ENCODE data around the gene NRG2.

Gene NRG2

DNA sequence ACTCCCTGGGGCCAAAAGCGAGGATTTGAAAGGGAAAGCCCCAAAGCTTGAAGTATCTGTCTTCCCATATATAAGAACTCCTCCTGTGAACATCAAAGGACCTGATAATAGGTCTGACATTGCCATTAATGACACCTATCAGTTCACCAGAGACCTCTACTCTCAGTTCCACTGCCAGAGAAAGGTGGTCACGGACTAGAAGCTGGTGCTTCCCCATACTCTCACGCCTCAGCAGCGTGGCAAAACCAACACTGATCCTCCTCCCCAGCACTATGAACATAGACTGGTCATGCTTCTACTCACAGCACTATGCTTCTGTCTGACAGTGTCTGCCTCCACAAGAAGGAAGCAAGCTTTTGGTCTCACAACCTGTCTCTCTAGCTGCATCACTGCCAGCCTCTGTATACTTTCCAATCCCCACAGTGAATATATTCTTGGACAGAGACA, 37.9 kb downstream of the NRG2 start:
- no peak for DNase-seq

- DNase-seq, result no peak
These were observed 38.9 kb downstream of the NRG2 start for GRCh38 chr5:140004174-140004573.

GRCh38 chr5:140003519-140003918, 39.6 kb downstream of the NRG2 start:
- no peak for DNase-seq

- no peak for DNase-seq
These were observed 42.8 kb downstream of the NRG2 start for GRCh38 chr5:140000332-140000731.

DNA sequence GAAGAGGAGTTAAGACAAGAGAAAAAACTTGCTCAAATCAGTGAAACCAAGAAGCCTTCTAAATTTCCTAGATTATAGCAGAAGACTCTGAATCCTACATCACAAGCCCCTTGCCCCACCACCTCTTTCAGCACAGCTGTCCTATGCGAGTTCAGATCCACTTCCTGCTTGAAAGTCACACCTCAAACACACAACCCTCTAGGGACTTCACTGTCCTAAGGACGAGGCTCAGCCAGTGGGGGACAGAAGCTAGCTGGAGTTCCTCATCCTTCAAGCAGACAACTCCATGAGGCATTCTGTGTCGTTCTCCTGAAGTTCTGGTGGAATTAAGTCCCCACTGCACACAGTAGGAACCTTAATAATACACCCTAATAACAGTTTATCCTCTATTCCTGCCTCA, 44.3 kb downstream of the NRG2 start:
- no peak for DNase-seq

GRCh38 chr5:139997276-139997675, 45.8 kb downstream of the NRG2 start:
- DNase-seq, result no peak

- no peak for DNase-seq
These were observed 47.2 kb downstream of the NRG2 start for GRCh38 chr5:139995929-139996328.

DNA sequence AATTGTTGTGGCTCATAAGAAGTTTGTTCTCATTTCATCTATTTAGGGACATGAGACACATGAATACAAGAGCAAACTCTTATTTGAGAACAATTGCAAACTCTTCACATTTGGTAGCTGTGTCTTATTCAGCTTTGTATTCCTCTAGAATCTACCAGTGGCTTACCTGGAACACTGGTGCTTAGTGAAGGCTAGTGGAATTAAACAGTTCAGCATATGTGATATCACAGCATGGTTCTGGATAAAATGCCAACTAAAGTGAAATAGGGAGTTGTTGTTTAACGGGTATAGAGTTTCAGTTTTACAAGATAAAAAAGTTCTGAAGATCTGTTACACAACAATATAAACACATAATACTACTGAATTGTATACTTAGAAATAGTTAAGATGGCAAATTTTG, 48.9 kb downstream of the NRG2 start:
- no peak for DNase-seq

- DNase-seq, result no peak
These were observed 57.4 kb downstream of the NRG2 start for GRCh38 chr5:139985733-139986132.

- no peak for DNase-seq
These were observed 57.8 kb downstream of the NRG2 start for GRCh38 chr5:139985290-139985689.

- DNase-seq, result no peak
These were observed 58.3 kb downstream of the NRG2 start for GRCh38 chr5:139984816-139985215.

DNA sequence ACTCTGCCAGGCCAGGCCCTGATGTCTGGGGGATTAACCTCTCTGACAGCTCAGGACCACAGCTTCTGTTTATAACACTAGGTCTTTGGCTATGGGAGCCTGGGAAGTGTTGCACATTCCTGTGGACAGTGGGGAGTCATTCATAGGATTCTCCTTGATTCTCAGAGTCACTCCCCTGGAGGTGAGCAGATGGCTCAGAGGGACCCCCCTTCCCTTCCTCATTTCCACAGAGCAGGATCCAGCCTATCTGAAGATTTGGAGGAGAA, 60.2 kb downstream of the NRG2 start:
- DNase-seq, result no peak

- no peak for DNase-seq
These were observed 60.7 kb downstream of the NRG2 start for GRCh38 chr5:139982157-139982974.

- DNase-seq, result no peak
These were observed 62.3 kb downstream of the NRG2 start for GRCh38 chr5:139980765-139981164.

- no peak for DNase-seq
These were observed 63.2 kb downstream of the NRG2 start for GRCh38 chr5:139979943-139980342.

GRCh38 chr5:139979518-139979917, 63.6 kb downstream of the NRG2 start:
- DNase-seq, result no peak

DNA sequence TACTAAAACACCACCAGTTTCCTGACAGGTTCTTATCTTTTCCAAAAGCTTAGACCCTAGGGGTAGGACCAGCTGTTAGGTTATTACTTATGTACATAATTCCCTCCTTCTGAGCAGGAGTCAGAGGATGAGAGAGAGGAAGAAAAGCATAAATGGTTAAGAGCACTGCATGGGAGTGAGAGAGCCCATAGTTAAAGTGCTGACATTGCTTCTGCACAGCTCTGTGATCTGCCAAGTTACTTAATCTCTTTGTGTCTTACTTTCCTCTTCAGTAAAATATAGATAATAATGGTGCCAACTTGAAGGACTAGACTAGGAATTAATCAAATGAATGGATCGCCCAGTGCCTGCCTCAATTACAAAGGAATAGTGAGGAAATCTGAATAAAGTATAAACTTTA, 66.4 kb downstream of the NRG2 start:
- no peak for DNase-seq

DNA sequence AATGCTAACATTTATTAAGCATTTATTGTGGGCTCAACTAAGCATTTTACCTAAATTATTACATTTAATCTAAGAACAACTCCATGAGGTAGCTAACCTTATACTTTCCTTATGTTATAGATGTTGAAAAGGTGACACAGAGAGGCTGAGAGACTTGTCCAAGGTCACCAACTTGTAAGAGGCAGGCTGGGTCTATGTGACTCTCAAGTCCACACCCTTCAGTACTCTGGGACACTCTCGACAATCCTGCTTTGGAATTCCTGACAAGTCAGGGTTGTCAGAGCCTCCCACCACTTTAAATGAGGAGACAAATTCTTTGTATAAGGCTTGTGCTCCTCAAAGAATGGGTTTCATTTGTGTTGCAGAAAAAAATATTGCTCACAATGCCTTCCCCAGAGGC, 67.2 kb downstream of the NRG2 start:
- DNase-seq, result no peak

DNA sequence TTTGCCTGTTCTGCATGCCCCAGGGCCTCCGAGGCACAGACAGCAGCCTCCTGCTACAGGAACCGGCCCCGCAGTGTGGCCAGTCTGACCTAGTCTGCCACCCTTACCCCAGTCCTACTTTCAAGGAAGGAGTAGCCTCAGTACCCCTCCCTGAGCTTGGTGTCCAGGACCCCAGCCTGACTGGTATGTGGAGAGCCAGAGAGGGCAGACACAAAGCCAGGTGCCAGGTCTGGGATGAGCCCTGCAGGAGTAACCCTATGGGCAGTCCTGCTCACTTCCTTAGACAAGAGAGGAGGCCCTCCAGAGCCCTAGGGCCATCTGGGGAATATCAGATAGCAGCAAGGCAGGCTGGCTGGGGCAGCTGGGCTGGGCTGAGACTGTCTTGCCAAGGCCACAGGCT, 67.8 kb downstream of the NRG2 start:
- DNase-seq, result no peak

GRCh38 chr5:139974661-139975060, 68.4 kb downstream of the NRG2 start:
- DNase-seq, result no peak

DNA sequence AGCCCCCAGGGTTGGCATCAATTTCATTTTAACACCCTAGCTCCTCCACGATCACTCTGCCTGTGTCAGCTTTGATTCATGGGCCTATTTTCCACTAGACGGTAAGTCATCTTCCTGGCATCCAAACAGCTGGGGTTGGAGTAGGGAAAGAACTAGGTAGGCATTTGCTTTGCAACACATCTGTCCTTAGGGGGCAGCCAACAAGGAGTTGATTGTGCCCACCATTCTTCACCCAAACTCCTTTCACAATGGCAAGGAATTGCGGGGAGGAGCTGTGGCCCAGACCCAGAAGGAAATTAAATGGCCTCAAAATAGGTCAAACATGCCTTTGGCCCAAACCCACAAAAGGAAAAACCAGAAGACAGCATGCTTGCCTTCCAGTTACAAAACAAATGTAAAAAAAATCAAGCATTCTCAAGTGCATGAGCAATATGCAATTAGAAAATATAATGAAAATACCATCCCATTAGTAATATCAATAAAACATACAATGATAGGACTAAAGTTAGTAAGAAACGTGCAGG, 71.8 kb downstream of the NRG2 start:
- no peak for DNase-seq

GRCh38 chr5:139969318-139969717, 73.8 kb downstream of the NRG2 start:
- no peak for DNase-seq

- peak; percentile 73 to 81 for DNase-seq
These were observed 74.4 kb downstream of the NRG2 start for GRCh38 chr5:139968547-139969261.

DNA sequence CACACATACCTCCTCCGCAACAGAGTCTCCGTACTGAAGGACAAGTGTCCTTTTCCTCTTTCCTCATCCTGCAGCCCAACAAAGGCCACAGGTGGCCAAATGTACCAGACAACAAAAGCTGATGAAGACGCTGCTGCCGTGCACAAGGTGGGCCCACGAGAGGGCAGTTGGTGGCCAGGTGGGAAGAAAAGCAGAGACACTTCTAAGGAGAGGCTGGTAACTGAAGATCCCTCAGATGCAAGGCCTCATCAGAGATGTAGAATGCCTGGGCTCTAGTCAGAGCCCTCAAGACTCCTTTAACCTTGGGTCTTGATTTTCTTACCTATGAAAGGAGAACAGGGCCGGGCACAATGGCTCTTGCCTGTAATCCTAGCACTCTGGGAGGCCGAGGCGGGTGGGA, 75.7 kb downstream of the NRG2 start:
- no peak for DNase-seq

GRCh38 chr5:139966856-139967255, 76.2 kb downstream of the NRG2 start:
- no peak for DNase-seq

Data from NCI-H2081 (cell line).